Stimulated activated CD4-positive, alpha-beta T cell treated with anti-CD3 and anti-CD28 coated beads, Interleukin-15, amount 100 ng/mL, for 1 hour (primary cell): Measurements from ENCODE around the gene COMMD1.
"Not testable (repeated sequence)": the region's sequence is repeated elsewhere in the genome, so short reads cannot be mapped to it uniquely, and the experiment has no call there.

Experiments used
- DNase-seq, 2 donors: peaks; one replicate each; pipeline ENCODE4 v3.0.0-alpha.2; 2020; ENCODE audit warnings: low read depth in 1 of 2, low spot score in 1 of 2

COMMD1 gene

GRCh38 chr2:61962095-61962984, 56.9 kb downstream of the COMMD1 start:
- DNase-seq: no peak

GRCh38 chr2:61966087-61966727, 60.7 kb downstream of the COMMD1 start:
- no peak for DNase-seq

- no peak for DNase-seq
Observed at GRCh38 chr2:61967262-61967661, 61.8 kb downstream of the COMMD1 start.

- DNase-seq: no peak
Observed at GRCh38 chr2:61969376-61969775, 63.9 kb downstream of the COMMD1 start.

- DNase-seq: no peak
Observed at GRCh38 chr2:61970807-61971556, 65.5 kb downstream of the COMMD1 start.

GRCh38 chr2:61978522-61978921, 73.0 kb downstream of the COMMD1 start:
- no peak for DNase-seq

- DNase-seq: no peak
Observed at GRCh38 chr2:61980758-61981157, 75.3 kb downstream of the COMMD1 start.

- no peak for DNase-seq
Observed at GRCh38 chr2:61984682-61985081, 79.2 kb downstream of the COMMD1 start.

GRCh38 chr2:61988462-61989366, 83.2 kb downstream of the COMMD1 start:
- no peak for DNase-seq

GRCh38 chr2:61993422-61994024, 88.0 kb downstream of the COMMD1 start:
- DNase-seq: no peak

GRCh38 chr2:61994531-61994930, 89.1 kb downstream of the COMMD1 start:
- no peak for DNase-seq

GRCh38 chr2:61995065-61995464, 89.6 kb downstream of the COMMD1 start:
- no peak for DNase-seq

GRCh38 chr2:61995515-61995914, 90.0 kb downstream of the COMMD1 start:
- DNase-seq: no peak

GRCh38 chr2:61998426-61998825, 93.0 kb downstream of the COMMD1 start:
- DNase-seq: no peak

GRCh38 chr2:62000538-62000937, 95.1 kb downstream of the COMMD1 start:
- DNase-seq: no peak

- no peak for DNase-seq
Observed at GRCh38 chr2:62001431-62001830, 96.0 kb downstream of the COMMD1 start.

GRCh38 chr2:62004428-62004827, 99.0 kb downstream of the COMMD1 start:
- DNase-seq: not testable (repeated sequence)

- no peak for DNase-seq
Observed at GRCh38 chr2:62007555-62007954, 102.1 kb downstream of the COMMD1 start.

- DNase-seq: no peak
Observed at GRCh38 chr2:62010632-62011256, 105.3 kb downstream of the COMMD1 start.

- DNase-seq: no peak
Observed at GRCh38 chr2:62013641-62014040, 108.2 kb downstream of the COMMD1 start.
